ENCODE results near the gene EPB41L1. TPM values are rescaled to one million over a fixed set of nuclear protein-coding genes. Genes with fewer than 3 reads are reported as not detected.

Gene EPB41L1
- total RNA-seq, 3 donors from 2014 or later (not counting 1 experiment from before 2014, with no cell fraction given) = 0.21 to 0.29 TPM; not detected in 1

DNA sequence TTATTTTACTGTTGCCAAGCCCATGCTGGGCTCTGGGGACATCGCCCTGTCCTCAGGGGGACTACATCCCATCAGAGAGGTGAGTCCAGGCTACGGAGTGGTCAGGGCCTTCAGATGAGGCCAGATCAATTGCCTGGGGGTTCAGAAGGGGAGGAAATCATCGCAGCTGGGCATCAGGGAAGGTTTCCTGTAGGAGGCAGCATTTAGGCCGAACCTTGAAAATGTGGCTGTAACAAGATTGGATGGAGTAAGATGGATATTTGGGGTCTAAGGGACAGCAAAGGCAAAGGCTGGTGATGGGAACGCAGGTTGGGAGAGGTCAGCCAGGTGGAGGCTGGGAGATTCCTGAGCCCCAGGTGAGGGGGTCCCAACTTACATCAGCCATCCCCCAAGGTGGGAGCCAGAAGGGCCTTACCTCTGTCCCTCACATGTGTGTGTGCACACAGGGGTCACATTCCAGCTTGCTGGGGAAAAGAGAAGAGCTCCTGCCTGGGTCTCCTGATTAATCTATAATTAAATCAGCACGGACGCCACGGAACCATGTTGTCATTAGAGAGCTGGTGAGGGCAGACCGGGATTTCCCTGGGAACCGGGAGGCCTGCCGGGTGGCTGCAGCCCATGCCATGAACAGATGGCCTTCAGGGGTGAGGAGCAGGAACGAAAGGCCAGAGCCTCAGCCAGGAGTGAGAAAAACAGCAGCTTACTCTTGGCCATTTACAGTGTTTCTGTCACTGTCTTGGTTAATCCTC is 121.1 kb downstream of the EPB41L1 start:
- DNase-seq (no peak), ATAC-seq (no peak)
- TF ChIP-seq, protein P1, sequence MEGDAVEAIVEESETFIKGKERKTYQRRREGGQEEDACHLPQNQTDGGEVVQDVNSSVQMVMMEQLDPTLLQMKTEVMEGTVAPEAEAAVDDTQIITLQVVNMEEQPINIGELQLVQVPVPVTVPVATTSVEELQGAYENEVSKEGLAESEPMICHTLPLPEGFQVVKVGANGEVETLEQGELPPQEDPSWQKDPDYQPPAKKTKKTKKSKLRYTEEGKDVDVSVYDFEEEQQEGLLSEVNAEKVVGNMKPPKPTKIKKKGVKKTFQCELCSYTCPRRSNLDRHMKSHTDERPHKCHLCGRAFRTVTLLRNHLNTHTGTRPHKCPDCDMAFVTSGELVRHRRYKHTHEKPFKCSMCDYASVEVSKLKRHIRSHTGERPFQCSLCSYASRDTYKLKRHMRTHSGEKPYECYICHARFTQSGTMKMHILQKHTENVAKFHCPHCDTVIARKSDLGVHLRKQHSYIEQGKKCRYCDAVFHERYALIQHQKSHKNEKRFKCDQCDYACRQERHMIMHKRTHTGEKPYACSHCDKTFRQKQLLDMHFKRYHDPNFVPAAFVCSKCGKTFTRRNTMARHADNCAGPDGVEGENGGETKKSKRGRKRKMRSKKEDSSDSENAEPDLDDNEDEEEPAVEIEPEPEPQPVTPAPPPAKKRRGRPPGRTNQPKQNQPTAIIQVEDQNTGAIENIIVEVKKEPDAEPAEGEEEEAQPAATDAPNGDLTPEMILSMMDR (IDR thresholded peaks at IDR 0.05) = no peak
- Histone ChIP-seq H3K4me3 (ENCODE audit: low read length) (no peak overlapping the region), H3K27ac (ENCODE audit: low read length) (no peak overlapping the region), H3K9me3 (ENCODE audit: control insufficient read depth, insufficient read depth, low read length) (no peaks in the 10 kb centered on the region), H3K27me3 (ENCODE audit: control insufficient read depth, insufficient read depth, low read length) (no peaks in the 10 kb centered on the region), H3K4me1 (ENCODE audit: control insufficient read depth, insufficient read depth, low read length) (no peaks in the 10 kb centered on the region), H3K36me3 (ENCODE audit: control insufficient read depth, insufficient read depth, low read length) (no peaks in the 10 kb centered on the region)
- H3K36me3 Mint-ChIP-seq = no peaks in the 10 kb centered on the region
- no peaks in the 10 kb centered on the region for H3K9me3 Mint-ChIP-seq
- H3K27ac Mint-ChIP-seq = no peak overlapping the region
- no peak overlapping the region for H3K4me3 Mint-ChIP-seq
- H3K27me3 Mint-ChIP-seq (ENCODE audit: low read depth in 2 of 2) = peaks cover 2 to 8% of the 10 kb centered on the region in 2 donors
- intact Hi-C loops (cut with micrococcal nuclease) = no loop called here
- WGBS (ENCODE audit: insufficient coverage) = 87% methylated on average over 12 of the region's 12 CpGs
- H3K4me1 Mint-ChIP-seq = no peaks in the 10 kb centered on the region

DNA sequence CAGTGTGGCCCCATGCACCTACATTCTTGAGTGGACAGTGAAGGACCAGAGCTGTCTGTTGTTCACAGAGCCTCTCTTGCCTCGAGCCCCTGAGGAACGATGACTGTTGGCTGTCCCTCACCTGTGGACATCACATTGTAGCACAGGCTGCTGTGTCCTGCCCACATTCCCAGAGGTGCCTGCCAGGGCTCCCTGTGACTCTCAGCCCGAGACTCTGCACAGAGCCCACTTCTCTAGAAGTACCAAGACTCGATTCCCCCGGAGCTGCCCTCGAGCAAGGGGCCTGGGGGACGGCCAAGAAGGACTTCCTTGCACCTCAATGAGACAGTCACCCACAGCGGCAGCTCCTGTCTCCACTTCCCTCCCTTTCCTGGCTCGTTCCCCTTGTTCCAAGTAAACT is 123.0 kb downstream of the EPB41L1 start:
- Histone ChIP-seq H3K27ac (ENCODE audit: low read length) (no peak overlapping the region), H3K36me3 (ENCODE audit: control insufficient read depth, insufficient read depth, low read length) (no peaks in the 10 kb centered on the region), H3K9me3 (ENCODE audit: control insufficient read depth, insufficient read depth, low read length) (no peaks in the 10 kb centered on the region), H3K27me3 (ENCODE audit: control insufficient read depth, insufficient read depth, low read length) (no peaks in the 10 kb centered on the region), H3K4me1 (ENCODE audit: control insufficient read depth, insufficient read depth, low read length) (no peaks in the 10 kb centered on the region), H3K4me3 (ENCODE audit: low read length) (no peak overlapping the region)
- TF ChIP-seq, protein P1 (IDR thresholded peaks at IDR 0.05) = no peak
- H3K27me3 Mint-ChIP-seq (ENCODE audit: low read depth in 2 of 2) = peaks cover 8% of the 10 kb centered on the region in 2 donors
- no peak overlapping the region for H3K27ac Mint-ChIP-seq
- no peak for DNase-seq
- intact Hi-C loops (cut with micrococcal nuclease) = no loop called here
- no peaks in the 10 kb centered on the region for H3K9me3 Mint-ChIP-seq
- WGBS (ENCODE audit: insufficient coverage) = 73% methylated on average over 9 of the region's 9 CpGs
- H3K4me3 Mint-ChIP-seq = no peak overlapping the region
- no peaks in the 10 kb centered on the region for H3K4me1 Mint-ChIP-seq
- no peaks in the 10 kb centered on the region for H3K36me3 Mint-ChIP-seq
- no peak for ATAC-seq

DNA sequence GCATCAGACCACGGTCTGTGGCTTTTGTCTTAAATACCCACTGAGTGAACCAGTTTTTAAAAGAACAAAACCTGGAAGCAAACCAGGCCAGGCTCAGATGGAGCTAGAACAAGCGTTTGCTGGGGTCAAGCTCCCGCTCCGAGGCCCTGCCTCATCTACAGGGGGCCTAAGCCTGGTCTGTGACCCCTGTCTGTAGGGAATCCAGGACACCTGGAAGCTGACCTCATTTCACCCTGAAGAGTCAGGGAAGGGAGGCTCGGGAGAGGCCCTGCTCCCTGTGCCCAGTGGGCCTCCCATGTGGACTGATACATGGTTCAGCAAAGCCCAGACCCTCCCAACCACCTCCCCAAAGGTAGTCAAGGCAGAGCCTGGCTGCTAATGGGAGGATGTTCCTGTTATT is 124.8 kb downstream of the EPB41L1 start:
- Mint-ChIP-seq H3K9me3 (no peaks in the 10 kb centered on the region), H3K36me3 (no peaks in the 10 kb centered on the region), H3K4me1 (no peaks in the 10 kb centered on the region), H3K27me3 (ENCODE audit: low read depth in 2 of 2) (peaks cover 12 to 15% of the 10 kb centered on the region in 2 donors), H3K4me3 (no peak overlapping the region), H3K27ac (no peak overlapping the region)
- Histone ChIP-seq H3K4me1 (ENCODE audit: control insufficient read depth, insufficient read depth, low read length) (no peaks in the 10 kb centered on the region), H3K27ac (ENCODE audit: low read length) (no peak overlapping the region), H3K9me3 (ENCODE audit: control insufficient read depth, insufficient read depth, low read length) (no peaks in the 10 kb centered on the region), H3K36me3 (ENCODE audit: control insufficient read depth, insufficient read depth, low read length) (no peaks in the 10 kb centered on the region), H3K27me3 (ENCODE audit: control insufficient read depth, insufficient read depth, low read length) (no peaks in the 10 kb centered on the region), H3K4me3 (ENCODE audit: low read length) (no peak overlapping the region)
- TF ChIP-seq, protein P1 (IDR thresholded peaks at IDR 0.05) = no peak
- ATAC-seq (no peak), DNase-seq (no peak)
- WGBS (ENCODE audit: insufficient coverage) = 79% methylated on average over 5 of the region's 5 CpGs
- intact Hi-C loops (cut with micrococcal nuclease) = no loop called here

DNA sequence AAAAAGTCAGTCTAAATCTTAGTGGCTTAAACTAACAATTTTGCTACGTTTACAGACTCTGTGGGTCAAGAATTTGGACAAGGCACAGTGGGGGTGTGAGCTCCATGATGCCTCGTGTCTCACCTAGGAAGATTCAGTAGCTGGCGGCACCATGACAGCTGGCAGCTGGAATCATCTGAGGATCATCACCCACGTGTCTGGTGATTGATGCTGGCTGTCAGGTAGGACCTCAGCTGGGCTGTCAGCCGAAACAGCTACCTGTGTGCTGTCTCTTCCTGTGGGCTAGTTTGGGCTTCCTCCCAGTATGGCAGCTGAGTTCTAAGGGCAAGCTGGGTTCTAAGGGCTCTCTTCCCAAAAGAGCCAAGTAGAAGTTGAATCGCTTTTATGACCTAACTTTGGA is 125.2 kb downstream of the EPB41L1 start:
- Histone ChIP-seq H3K27me3 (ENCODE audit: control insufficient read depth, insufficient read depth, low read length) (no peaks in the 10 kb centered on the region), H3K4me3 (ENCODE audit: low read length) (no peak overlapping the region), H3K9me3 (ENCODE audit: control insufficient read depth, insufficient read depth, low read length) (no peaks in the 10 kb centered on the region), H3K36me3 (ENCODE audit: control insufficient read depth, insufficient read depth, low read length) (no peaks in the 10 kb centered on the region), H3K4me1 (ENCODE audit: control insufficient read depth, insufficient read depth, low read length) (no peaks in the 10 kb centered on the region), H3K27ac (ENCODE audit: low read length) (no peak overlapping the region)
- no peak for DNase-seq
- 76% methylated on average over 5 of the region's 6 CpGs for WGBS (ENCODE audit: insufficient coverage)
- Mint-ChIP-seq H3K27ac (no peak overlapping the region), H3K27me3 (ENCODE audit: low read depth in 2 of 2) (peaks cover 12 to 15% of the 10 kb centered on the region in 2 donors), H3K4me3 (no peak overlapping the region), H3K9me3 (no peaks in the 10 kb centered on the region), H3K4me1 (no peaks in the 10 kb centered on the region), H3K36me3 (no peaks in the 10 kb centered on the region)
- TF ChIP-seq, protein P1 (IDR thresholded peaks at IDR 0.05) = no peak
- no peak for ATAC-seq
- intact Hi-C loops (cut with micrococcal nuclease) = no loop called here

Data from natural killer cell (primary cell).